HEK293T (cell line): ENCODE measurements around the gene TMEM184A.

Source experiments
- ARNT ChIP-seq: fragments of 450-650 bp; IDR thresholded peaks from 2 replicates; pipeline ENCODE4 v1.6.1; 2017; ENCODE audit warnings: mild to moderate bottlenecking
- CTBP1 ChIP-seq: fragments of 450-650 bp; IDR thresholded peaks from 2 replicates; pipeline ENCODE4 v1.6.1; 2016; ENCODE audit warnings: borderline replicate concordance
- FOXM1 ChIP-seq: fragments of 450-650 bp; IDR thresholded peaks from 2 replicates; pipeline ENCODE4 v1.6.1; 2017; ENCODE audit warnings: mild to moderate bottlenecking, borderline replicate concordance
- LEF1 ChIP-seq: fragments of 450-650 bp; IDR thresholded peaks from 2 replicates; pipeline ENCODE4 v1.6.1; 2017; ENCODE audit warnings: mild to moderate bottlenecking, borderline replicate concordance
- NFRKB ChIP-seq: fragments of 450-650 bp; IDR thresholded peaks from 2 replicates; pipeline ENCODE4 v1.6.1; 2016; ENCODE audit warnings: mild to moderate bottlenecking, moderate library complexity
- SP1 ChIP-seq: fragments of 450-650 bp; IDR thresholded peaks from 2 replicates; pipeline ENCODE4 v1.6.1; 2017
- TARDBP ChIP-seq: fragments of 450-650 bp; IDR thresholded peaks from 2 replicates; pipeline ENCODE4 v1.6.1; 2016
- TF ChIP-seq, protein P1 (sequence below): fragments of 450-650 bp; IDR thresholded peaks from 2 replicates; pipeline ENCODE4 v1.6.1; 2016

DNA sequence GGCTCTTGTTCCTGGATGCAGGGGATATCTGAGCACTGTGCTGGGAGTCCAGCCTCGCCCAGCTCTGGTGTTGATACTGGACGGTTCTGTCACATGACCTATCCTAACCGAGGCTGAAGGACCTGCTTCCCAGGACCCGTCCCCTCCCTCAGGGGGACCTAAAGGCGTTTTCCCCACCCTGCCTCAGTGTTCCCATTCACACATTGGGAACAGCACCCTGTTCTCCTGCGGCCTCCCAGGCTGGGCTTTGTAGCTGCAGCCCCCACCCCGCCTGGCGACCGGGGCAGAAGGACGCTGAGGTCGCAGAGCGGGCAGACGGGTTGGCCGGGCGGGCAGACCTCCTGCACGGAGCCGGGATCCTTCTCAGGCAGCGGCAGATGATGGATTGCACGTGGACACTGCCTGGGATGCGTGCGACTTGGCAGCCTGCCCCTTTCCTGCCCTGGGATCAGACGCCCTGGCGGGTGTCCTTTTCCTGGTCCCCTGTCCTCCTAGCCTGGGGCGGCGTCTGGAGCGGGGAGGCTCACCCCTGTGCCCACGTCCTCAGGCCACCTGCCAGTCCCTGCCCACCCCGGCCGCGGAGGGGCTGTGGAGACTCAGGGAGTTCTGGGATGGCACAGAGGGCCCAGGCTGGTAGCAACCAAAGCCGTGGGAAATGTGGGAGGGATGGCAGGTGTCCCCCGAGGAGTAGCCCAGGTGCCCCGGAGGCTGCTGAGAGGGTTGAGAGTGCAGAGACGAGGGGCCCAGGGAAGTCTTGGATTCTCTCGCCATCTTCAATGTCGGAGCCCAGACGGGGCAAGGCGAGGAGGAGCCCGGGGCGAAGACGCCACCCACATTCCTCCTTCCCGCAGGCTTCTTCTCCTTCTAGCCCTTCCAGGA is 31.1 kb upstream of the TMEM184A start:
- no peak for TF ChIP-seq LEF1
- no peak for TF ChIP-seq SP1
- TF ChIP-seq, protein P1, sequence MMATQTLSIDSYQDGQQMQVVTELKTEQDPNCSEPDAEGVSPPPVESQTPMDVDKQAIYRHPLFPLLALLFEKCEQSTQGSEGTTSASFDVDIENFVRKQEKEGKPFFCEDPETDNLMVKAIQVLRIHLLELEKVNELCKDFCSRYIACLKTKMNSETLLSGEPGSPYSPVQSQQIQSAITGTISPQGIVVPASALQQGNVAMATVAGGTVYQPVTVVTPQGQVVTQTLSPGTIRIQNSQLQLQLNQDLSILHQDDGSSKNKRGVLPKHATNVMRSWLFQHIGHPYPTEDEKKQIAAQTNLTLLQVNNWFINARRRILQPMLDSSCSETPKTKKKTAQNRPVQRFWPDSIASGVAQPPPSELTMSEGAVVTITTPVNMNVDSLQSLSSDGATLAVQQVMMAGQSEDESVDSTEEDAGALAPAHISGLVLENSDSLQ = no peak
- no peak for TF ChIP-seq FOXM1
- TF ChIP-seq ARNT = no peak
- TF ChIP-seq TARDBP = no peak
- TF ChIP-seq NFRKB = no peak
- TF ChIP-seq CTBP1 = no peak
